Mucosa of descending colon (tissue), 3 donors: ENCODE measurements around the gene LRRC8B. TPM values are rescaled to one million over a fixed set of nuclear protein-coding genes. Genes with fewer than 3 reads are reported as not detected.

Experiments
- ATAC-seq: fragments of 200-7000 bp; cut with Tn5 transposase; one replicate; pipeline ENCODE4 v1.9.1; 2020; ENCODE audit warnings: mild to moderate bottlenecking, moderate library complexity
- DNase-seq, 3 donors: peaks; one replicate each; pipeline ENCODE4 v3.0.0-alpha.2; 2020
- H3K36me3 ChIP-seq: fragments of 200-600 bp; one replicate; pipeline ENCODE4 v1.8.0; 2021; ENCODE audit warnings: low read depth, mild to moderate bottlenecking
- H3K4me1 ChIP-seq: fragments of 200-600 bp; one replicate; pipeline ENCODE4 v1.8.0; 2021; ENCODE audit warnings: low read depth, mild to moderate bottlenecking
- H3K4me3 ChIP-seq: fragments of 200-600 bp; one replicate; pipeline ENCODE4 v1.8.0; 2021; ENCODE audit warnings: mild to moderate bottlenecking
- H3K9me3 ChIP-seq: fragments of 200-600 bp; one replicate; pipeline ENCODE4 v1.8.0; 2021; ENCODE audit warnings: mild to moderate bottlenecking
- intact Hi-C, 2 donors: fragments of 100-400 bp; cut with DNase I in 1 of 2; cut with micrococcal nuclease in 1 of 2; formaldehyde crosslinking; loops; one replicate each; pipeline versions ENCODE4 v1.11.0 to v1.11.1; 2022; cut with DNase I, micrococcal nuclease
- total RNA-seq, 3 donors: library from RNA; stranded (reverse); fragmentation: NEBNext Ultra II Directional in 2 of 3; extraction: Animal tissue kit (Norgen Biotek cat#: 25700) in 2 of 3; gene quantifications; one replicate each; pipeline versions ENCODE4 v1.2.1 to v1.2.4, GENCODE V29; 2021 to 2023
- TF ChIP-seq, protein P1 (sequence below): fragments of 200-600 bp; IDR thresholded peaks from one replicate; pipeline ENCODE4 v1.8.0; 2022; ENCODE audit warnings: antibody characterized with exemption, mild to moderate bottlenecking
- donor health status: DM: no; HTN: no; CAD: no; lungs with moderate emphysema.
- donor health status: DM: no; HTN: no; CAD: no.
- donor health status: DM: no; HTN: yes; CAD: no.

LRRC8B gene
- total RNA-seq, 3 donors from 2014 or later = 11.2 to 16.1 (median 11.6) TPM

DNA sequence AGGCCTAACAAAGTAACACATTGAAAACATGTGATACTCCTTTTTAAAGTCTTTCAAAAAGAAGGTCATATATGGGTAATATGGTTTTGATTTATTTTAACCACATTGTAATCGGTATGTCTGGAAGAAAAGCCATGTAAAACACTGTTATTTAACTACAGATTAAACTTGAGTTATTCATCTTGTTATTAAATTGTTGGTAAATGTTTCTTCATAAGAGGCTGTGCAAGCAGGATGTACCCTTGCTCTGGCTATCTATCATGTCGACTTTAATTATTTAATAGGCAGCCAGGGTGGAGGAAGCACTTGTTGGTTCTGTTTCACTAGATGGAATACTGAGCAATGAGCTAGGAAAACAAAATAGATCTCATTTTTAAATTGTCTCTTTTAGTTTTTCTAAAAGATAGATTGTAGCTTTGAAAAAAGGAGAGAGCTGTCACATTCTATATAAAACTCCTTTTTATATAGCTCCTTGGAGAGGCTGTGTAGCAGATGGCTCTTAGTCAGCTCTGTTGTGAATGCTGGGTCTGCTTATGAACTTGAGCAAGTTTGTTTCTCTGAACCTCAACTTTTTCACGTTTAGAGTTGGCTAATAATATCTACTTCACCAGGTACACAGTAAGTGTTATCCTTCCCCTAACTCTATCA, 39.5 kb downstream of the LRRC8B start:
- TF ChIP-seq, protein P1, sequence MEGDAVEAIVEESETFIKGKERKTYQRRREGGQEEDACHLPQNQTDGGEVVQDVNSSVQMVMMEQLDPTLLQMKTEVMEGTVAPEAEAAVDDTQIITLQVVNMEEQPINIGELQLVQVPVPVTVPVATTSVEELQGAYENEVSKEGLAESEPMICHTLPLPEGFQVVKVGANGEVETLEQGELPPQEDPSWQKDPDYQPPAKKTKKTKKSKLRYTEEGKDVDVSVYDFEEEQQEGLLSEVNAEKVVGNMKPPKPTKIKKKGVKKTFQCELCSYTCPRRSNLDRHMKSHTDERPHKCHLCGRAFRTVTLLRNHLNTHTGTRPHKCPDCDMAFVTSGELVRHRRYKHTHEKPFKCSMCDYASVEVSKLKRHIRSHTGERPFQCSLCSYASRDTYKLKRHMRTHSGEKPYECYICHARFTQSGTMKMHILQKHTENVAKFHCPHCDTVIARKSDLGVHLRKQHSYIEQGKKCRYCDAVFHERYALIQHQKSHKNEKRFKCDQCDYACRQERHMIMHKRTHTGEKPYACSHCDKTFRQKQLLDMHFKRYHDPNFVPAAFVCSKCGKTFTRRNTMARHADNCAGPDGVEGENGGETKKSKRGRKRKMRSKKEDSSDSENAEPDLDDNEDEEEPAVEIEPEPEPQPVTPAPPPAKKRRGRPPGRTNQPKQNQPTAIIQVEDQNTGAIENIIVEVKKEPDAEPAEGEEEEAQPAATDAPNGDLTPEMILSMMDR = no peak
- intact Hi-C loops = no loop called here
- Histone ChIP-seq H3K4me1 (peaks cover 3% of the 10 kb centered on the region), H3K4me3 (no peak overlapping the region), H3K36me3 (no peaks in the 10 kb centered on the region), H3K9me3 (no peaks in the 10 kb centered on the region)
- DNase-seq (no peak), ATAC-seq (no peak)

DNA sequence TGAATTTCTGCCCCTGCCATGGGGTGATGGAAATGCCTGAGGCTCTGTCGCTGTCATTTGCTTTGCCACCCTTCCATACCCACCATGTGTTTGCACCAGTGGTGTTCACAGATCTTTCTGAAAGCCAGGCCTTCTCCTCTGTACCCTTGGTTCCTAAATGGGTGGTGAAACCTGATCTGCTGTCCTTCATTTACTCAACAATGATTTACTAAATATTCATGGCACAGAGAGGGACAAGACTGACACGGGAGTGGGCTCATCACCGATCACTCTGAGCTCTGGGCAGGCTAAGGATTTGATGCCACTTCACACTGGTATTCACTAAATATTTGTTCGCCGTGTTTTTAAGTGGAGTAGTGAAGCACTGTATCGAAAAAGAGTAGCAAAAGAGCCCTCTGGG, 40.9 kb downstream of the LRRC8B start:
- ATAC-seq = no peak
- intact Hi-C loops = no loop called here

DNA sequence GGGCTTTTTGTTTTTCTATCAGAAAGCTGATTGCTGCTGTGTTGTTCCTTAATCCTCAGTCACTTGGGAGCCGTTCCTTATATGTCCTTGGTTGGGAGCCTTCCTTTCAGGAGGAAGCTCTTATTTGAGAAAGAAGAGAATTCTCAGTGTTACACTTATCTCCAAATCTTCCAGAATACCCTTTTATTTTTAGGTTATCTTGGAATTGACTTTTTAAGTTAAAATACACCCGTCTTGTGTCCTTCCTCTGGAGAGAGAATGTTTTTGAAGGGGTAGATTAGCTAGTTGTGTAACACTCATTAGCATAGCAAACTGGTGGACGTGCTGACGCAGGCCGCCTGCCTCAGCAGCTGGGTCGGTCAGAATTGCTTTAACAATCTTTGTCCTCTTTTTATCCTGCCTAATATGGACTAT, 42.1 kb downstream of the LRRC8B start:
- TF ChIP-seq, protein P1 = no peak
- intact Hi-C loops = no loop called here
- H3K4me3 ChIP-seq = no peak overlapping the region
- DNase-seq (peak in 1 of 3 donors; percentile 18), ATAC-seq (peak; percentile 50)
- no peaks in the 10 kb centered on the region for H3K9me3 ChIP-seq
- no peaks in the 10 kb centered on the region for H3K36me3 ChIP-seq
- H3K4me1 ChIP-seq = peaks cover 3% of the 10 kb centered on the region

More for the DNA sequence above, 40.9 kb downstream of the LRRC8B start:
- TF ChIP-seq, protein P1 = no peak
- Histone ChIP-seq H3K9me3 (no peaks in the 10 kb centered on the region), H3K36me3 (no peaks in the 10 kb centered on the region), H3K4me3 (no peak overlapping the region), H3K4me1 (peaks cover 3% of the 10 kb centered on the region)
- no peak for DNase-seq

DNA sequence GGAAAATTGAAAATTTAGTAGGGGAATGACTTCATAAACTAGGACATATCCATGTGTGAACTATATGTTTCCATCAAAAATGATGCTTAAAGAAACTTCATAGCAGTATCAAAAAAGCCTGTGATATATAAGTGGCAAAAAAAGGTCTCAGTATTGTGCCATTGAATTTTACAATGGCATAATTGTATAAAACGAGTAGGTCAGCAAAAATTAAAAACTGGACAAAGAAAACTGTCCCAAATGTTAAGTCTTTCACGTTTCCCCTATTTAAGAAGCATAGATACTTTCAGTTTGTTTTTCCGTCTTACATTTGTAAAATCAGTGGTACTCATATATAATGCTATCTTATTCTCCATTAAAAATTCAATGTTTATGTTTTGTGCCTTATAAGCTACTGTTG, 43.2 kb downstream of the LRRC8B start:
- Histone ChIP-seq H3K9me3 (no peaks in the 10 kb centered on the region), H3K36me3 (no peaks in the 10 kb centered on the region), H3K4me3 (no peak overlapping the region), H3K4me1 (peaks cover 3% of the 10 kb centered on the region)
- intact Hi-C loops = no loop called here
- no peak for ATAC-seq
- TF ChIP-seq, protein P1 = no peak
- DNase-seq = no peak

DNA sequence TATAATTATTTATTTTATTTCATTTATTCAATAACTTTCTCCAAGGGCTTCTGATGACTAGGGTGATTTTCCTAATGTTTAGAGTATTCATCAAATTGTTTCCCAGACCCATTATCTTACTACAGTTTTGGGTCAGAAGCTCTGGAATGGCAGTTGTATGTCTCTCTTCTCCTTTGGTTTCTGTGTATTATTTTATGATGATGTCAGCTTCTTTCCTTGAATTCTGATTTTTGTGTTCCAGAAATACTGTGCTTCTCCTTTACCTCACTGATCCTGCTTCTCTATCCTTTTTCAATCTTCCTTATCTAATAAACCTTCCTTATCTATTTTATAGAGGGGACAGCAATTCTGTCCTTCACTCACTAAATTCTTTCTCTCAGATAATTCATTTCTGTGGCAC, 48.8 kb downstream of the LRRC8B start:
- intact Hi-C loops = no loop called here
- H3K36me3 ChIP-seq = no peaks in the 10 kb centered on the region
- no peak overlapping the region for H3K4me3 ChIP-seq
- H3K4me1 ChIP-seq = no peaks in the 10 kb centered on the region
- no peaks in the 10 kb centered on the region for H3K9me3 ChIP-seq
- TF ChIP-seq, protein P1 = no peak
- ATAC-seq (no peak), DNase-seq (no peak)
